Measurements from ENCODE around the gene PHYHD1. TPM values are rescaled to one million over a fixed set of nuclear protein-coding genes. Genes with fewer than 3 reads are reported as not detected.

The PHYHD1 gene
- polyA plus RNA-seq, 2 of the 4 experiments (the other 2 are of a cell fraction): not detected

DNA sequence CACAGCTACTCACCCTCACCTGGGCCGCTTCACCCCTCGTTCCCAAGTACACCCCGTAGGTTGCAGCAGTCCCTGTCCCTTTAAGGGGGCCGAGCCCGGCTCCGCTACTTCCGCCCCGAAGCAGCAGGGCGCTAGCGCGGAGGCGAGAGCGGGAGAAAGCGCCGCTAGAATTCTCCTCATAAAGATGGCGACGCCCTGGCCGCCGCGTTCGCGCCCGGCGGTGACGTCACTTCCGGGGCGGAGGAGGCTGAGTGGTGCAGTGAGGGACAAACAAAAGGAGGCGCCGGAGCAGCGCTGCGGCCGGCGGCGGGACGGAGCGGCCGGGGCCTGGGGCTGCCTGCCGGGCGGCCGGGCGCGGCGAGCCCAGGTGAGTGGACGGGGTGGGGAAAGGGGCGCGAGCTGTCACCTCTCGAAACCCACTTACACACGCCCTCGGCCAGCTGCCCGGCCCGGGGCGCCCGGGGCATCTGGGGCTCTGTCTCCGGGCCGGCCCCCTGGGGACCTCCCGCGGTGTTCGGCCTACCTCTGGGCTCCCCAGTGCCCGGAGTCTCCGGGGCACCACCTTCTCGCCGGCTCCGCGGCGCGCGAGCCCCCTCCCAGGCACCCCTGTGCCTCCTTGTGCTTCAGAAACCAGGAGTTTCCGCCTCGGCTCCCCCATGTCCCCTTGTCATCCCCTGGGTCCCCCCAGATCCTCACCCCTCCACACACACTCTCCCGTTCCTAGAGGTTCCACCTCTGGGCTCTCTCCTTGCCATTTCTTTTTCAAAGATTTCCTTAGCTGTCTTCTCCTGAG is 38.7 kb upstream of the PHYHD1 start, which contains the start of the genes KYAT1 and LRRC8A (continued):
- TF ChIP-seq POLR2AphosphoS2 (conservative IDR thresholded peaks at IDR 0.05; ENCODE audit: low read length): no peak
- peak; percentile 74; the same call in 1 of the 2 replicates for TF ChIP-seq MYC (IDR thresholded peaks at IDR 0.05; ENCODE audit: borderline replicate concordance, low read length)
- TF ChIP-seq, protein P1, sequence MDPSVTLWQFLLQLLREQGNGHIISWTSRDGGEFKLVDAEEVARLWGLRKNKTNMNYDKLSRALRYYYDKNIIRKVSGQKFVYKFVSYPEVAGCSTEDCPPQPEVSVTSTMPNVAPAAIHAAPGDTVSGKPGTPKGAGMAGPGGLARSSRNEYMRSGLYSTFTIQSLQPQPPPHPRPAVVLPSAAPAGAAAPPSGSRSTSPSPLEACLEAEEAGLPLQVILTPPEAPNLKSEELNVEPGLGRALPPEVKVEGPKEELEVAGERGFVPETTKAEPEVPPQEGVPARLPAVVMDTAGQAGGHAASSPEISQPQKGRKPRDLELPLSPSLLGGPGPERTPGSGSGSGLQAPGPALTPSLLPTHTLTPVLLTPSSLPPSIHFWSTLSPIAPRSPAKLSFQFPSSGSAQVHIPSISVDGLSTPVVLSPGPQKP (IDR thresholded peaks at IDR 0.05; ENCODE audit: low read depth, low read length): peak; percentile 72; the same call in 1 of the 2 replicates
- TF ChIP-seq, protein P2, sequence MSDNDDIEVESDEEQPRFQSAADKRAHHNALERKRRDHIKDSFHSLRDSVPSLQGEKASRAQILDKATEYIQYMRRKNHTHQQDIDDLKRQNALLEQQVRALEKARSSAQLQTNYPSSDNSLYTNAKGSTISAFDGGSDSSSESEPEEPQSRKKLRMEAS (IDR thresholded peaks at IDR 0.05): peak; percentile 80
- TF ChIP-seq FOSL2 (IDR thresholded peaks at IDR 0.05): no peak
- peak; percentile 88 for TF ChIP-seq FOSL2 (CRISPR knock-in tag; IDR thresholded peaks at IDR 0.05)

DNA sequence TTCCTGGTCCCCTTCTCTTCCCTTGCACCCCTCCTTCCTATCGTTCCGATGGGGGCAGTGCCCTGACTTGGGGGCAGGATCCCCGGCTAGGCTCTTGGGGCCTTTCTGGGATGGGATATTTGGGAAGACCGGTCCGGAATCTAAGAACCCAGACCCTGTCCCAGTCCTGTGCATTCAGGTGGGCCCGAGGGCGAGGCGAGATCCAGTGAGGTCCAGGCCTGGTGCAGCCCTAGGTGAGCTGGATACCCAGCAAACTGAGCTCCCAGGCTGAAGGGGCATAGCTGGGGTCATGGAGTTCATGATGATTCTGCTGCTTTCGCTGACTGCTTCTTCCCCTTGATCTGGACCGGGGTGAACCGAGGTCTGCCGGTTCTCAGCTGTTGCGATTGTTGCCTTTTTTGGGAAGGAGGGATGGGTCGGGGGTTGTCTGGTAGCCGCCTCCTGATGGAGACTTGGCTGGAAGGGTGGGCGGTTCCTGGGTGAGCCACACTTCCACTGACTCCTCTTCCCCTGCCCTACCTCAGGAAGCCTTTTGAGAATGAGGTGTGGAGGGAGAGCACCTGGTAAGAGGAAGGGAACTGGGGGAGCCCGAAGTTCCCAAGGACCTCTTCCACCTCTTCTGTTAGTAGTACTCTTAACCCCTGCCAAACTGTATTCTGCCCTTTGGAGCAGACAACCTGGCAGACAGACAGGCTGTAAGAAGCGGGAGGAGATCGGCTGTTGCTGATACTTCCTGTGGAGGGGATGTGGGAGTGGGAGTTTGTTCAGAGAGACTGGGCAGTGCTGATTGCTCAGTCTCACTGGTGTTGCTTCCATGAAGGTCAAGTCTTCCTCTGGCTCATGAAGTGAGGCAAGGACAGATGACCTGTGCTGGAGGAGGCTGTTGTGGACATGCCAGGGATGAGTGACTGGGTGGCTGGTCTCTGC is 37.8 kb upstream of the PHYHD1 start:
- H3K27ac ChIP-seq: peak overlapping the region; percentile 96 to 98
- ChIA-PET POLR2A (no interaction called here), CTCF (interaction anchor here (1.0 to 1.9 kb wide), 7 partner anchors 8 to 74 kb away, joined by 3 to 7 read pairs (median 4); no protein-coding TSS in a partner anchor)
- TF ChIP-seq HOXA7 (CRISPR knock-in tag; IDR thresholded peaks at IDR 0.05) (no peak), MYC (IDR thresholded peaks at IDR 0.05; ENCODE audit: borderline replicate concordance, low read length) (no peak), FOXS1 (CRISPR knock-in tag; IDR thresholded peaks at IDR 0.05) (no peak), FOSB (CRISPR knock-in tag; IDR thresholded peaks at IDR 0.05) (no peak), ZSCAN20 (CRISPR knock-in tag; IDR thresholded peaks at IDR 0.05) (no peak), CHD2 (IDR thresholded peaks at IDR 0.05; ENCODE audit: low read length, partially characterized antibody) (no peak), GATA3 (IDR thresholded peaks at IDR 0.05; ENCODE audit: borderline replicate concordance) (no peak), TFCP2L1 (CRISPR knock-in tag; IDR thresholded peaks at IDR 0.05) (no peak), HOXB5 (CRISPR knock-in tag; IDR thresholded peaks at IDR 0.05) (no peak), TP53 (CRISPR knock-in tag; IDR thresholded peaks at IDR 0.05) (no peak), EHF (CRISPR knock-in tag; IDR thresholded peaks at IDR 0.05) (no peak)
- TF ChIP-seq, protein P3, sequence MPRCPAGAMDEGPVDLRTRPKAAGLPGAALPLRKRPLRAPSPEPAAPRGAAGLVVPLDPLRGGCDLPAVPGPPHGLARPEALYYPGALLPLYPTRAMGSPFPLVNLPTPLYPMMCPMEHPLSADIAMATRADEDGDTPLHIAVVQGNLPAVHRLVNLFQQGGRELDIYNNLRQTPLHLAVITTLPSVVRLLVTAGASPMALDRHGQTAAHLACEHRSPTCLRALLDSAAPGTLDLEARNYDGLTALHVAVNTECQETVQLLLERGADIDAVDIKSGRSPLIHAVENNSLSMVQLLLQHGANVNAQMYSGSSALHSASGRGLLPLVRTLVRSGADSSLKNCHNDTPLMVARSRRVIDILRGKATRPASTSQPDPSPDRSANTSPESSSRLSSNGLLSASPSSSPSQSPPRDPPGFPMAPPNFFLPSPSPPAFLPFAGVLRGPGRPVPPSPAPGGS (IDR thresholded peaks at IDR 0.05): no peak
- H3K4me1 ChIP-seq: peaks cover 38% of the 10 kb centered on the region
- no peaks in the 10 kb centered on the region for H3K9me3 ChIP-seq
- ATAC-seq (peak in 1 of 2 experiments; percentile 13; a peak in 3 of 6 replicates), DNase-seq (ENCODE audit: low read depth in 1 of 2, low spot score in 1 of 2) (no peak), FAIRE-seq (no peak)
- H3K4me2 ChIP-seq: peak overlapping the region; percentile 98
- 2% methylated on average over 19 of the region's 19 CpGs for WGBS (ENCODE audit: missing lambda C conversion rate)
- peak overlapping the region; percentile 93 for H3K4me3 ChIP-seq

DNA sequence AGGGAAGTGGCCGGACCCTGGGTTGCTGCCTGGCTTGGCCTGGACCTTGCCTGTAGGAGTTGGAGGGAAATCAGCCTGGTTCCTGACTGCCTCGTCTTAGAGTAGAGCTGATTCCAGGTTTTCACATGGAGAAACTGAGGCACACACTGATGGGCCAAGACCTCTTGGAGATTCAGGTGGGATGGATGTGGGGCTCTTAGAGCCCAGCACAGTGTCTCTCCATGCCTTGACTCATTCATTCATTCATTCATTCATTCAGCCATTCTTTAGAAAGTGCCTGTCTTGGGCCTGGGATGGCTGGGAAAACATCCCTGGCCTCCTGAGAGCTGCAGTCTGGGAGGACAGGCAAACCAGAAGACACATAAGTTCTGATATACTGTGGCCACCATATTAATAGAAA is 36.6 kb upstream of the PHYHD1 start:
- WGBS (ENCODE audit: missing lambda C conversion rate): 96% methylated on average over 2 of the region's 2 CpGs
- Histone ChIP-seq H3K4me2 (peak overlapping the region; percentile 98; the same call in 2 of the 3 replicates), H3K4me1 (peaks cover 32% of the 10 kb centered on the region), H3K9me3 (no peaks in the 10 kb centered on the region), H3K27ac (no peak overlapping the region), H3K4me3 (no peak overlapping the region)
- CTCF ChIA-PET: interaction anchor here (1.1 to 3.2 kb wide), 4 partner anchors 21 to 44 kb away, joined by 3 to 13 read pairs (median 4); no protein-coding TSS in a partner anchor
- DNase-seq (ENCODE audit: low read depth in 1 of 2, low spot score in 1 of 2): no peak
- FAIRE-seq: no peak
- ATAC-seq: no peak
- POLR2A ChIA-PET: no interaction called here
- TF ChIP-seq CEBPB (IDR thresholded peaks at IDR 0.05): no peak
- no peak for TF ChIP-seq CHD2 (IDR thresholded peaks at IDR 0.05; ENCODE audit: low read length, partially characterized antibody)
- TF ChIP-seq POLR2AphosphoS2 (conservative IDR thresholded peaks at IDR 0.05; ENCODE audit: low read length): no peak
- no peak for TF ChIP-seq KDM1A (IDR thresholded peaks at IDR 0.05; ENCODE audit: low read depth)
- TF ChIP-seq NR3C1 (IDR thresholded peaks at IDR 0.05): no peak
- no peak for TF ChIP-seq JUNB (IDR thresholded peaks at IDR 0.05)
- TF ChIP-seq, protein P4, sequence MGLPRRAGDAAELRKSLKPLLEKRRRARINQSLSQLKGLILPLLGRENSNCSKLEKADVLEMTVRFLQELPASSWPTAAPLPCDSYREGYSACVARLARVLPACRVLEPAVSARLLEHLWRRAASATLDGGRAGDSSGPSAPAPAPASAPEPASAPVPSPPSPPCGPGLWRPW (IDR thresholded peaks at IDR 0.05): no peak
- no peak for TF ChIP-seq FOSL2 (IDR thresholded peaks at IDR 0.05)
- TF ChIP-seq FOSL2 (CRISPR knock-in tag; IDR thresholded peaks at IDR 0.05): no peak
- TF ChIP-seq SREBF2 (IDR thresholded peaks at IDR 0.05): no peak
- TF ChIP-seq, protein P5, sequence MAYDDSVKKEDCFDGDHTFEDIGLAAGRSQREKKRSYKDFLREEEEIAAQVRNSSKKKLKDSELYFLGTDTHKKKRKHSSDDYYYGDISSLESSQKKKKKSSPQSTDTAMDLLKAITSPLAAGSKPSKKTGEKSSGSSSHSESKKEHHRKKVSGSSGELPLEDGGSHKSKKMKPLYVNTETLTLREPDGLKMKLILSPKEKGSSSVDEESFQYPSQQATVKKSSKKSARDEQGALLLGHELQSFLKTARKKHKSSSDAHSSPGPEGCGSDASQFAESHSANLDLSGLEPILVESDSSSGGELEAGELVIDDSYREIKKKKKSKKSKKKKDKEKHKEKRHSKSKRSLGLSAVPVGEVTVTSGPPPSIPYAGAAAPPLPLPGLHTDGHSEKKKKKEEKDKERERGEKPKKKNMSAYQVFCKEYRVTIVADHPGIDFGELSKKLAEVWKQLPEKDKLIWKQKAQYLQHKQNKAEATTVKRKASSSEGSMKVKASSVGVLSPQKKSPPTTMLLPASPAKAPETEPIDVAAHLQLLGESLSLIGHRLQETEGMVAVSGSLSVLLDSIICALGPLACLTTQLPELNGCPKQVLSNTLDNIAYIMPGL (CRISPR knock-in tag; IDR thresholded peaks at IDR 0.05; ENCODE audit: borderline replicate concordance): no peak
- TF ChIP-seq, protein P1 (IDR thresholded peaks at IDR 0.05; ENCODE audit: low read depth, low read length): no peak
- no peak for TF ChIP-seq EHF (CRISPR knock-in tag; IDR thresholded peaks at IDR 0.05)
- no peak for TF ChIP-seq KDM5A (IDR thresholded peaks at IDR 0.05)
- TF ChIP-seq, protein P6, sequence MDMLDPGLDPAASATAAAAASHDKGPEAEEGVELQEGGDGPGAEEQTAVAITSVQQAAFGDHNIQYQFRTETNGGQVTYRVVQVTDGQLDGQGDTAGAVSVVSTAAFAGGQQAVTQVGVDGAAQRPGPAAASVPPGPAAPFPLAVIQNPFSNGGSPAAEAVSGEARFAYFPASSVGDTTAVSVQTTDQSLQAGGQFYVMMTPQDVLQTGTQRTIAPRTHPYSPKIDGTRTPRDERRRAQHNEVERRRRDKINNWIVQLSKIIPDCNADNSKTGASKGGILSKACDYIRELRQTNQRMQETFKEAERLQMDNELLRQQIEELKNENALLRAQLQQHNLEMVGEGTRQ (IDR thresholded peaks at IDR 0.05): no peak

Data from A549 (cell line).